ENCODE results near the gene KRTAP1-1.
"Not testable (repeated sequence)": the region's sequence is repeated elsewhere in the genome, so short reads cannot be mapped to it uniquely, and the experiment has no call there.

The KRTAP1-1 gene

DNA sequence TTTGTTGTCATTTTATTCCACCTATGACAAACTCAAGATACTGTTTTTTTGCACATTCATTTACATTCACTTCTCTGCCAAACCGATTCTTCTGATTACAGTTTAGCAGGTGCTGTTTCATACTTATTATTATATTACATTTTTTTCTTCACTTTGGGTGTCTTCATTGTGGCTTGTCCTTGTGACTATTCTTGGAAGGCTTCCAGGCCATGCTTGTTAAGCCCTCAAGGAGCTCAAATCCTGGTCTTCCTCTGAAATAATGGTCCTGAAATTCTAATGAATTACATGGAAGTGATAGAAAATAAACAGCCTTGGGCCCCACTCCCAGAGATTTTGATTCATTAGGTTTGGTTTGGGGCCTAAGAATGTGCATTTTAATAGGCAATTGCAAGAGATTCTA, 23.1 kb upstream of the KRTAP1-1 start:
- Histone ChIP-seq H3K9me3 (no peaks in the 10 kb centered on the region), H3K4me1 (no peaks in the 10 kb centered on the region), H3K27me3 (ENCODE audit: low read depth) (no peaks in the 10 kb centered on the region), H3K36me3 (replicated peaks) (no peaks in the 10 kb centered on the region), H3K4me3 (no peak overlapping the region)
- DNase-seq (ENCODE audit: low spot score in 2 of 2) = no peak
- in situ Hi-C loops (cut with MboI; ENCODE audit: low sequenced_read_pairs) = no loop called here

GRCh38 chr17:41063449-41063848, 22.2 kb upstream of the KRTAP1-1 start:
- no peaks in the 10 kb centered on the region for H3K36me3 ChIP-seq (replicated peaks)
- H3K9me3 ChIP-seq = no peaks in the 10 kb centered on the region
- no peaks in the 10 kb centered on the region for H3K4me1 ChIP-seq
- no peaks in the 10 kb centered on the region for H3K27me3 ChIP-seq (ENCODE audit: low read depth)
- H3K4me3 ChIP-seq = no peak overlapping the region
- DNase-seq (ENCODE audit: low spot score in 2 of 2) = no peak
- in situ Hi-C loops (cut with MboI; ENCODE audit: low sequenced_read_pairs) = no loop called here

DNA sequence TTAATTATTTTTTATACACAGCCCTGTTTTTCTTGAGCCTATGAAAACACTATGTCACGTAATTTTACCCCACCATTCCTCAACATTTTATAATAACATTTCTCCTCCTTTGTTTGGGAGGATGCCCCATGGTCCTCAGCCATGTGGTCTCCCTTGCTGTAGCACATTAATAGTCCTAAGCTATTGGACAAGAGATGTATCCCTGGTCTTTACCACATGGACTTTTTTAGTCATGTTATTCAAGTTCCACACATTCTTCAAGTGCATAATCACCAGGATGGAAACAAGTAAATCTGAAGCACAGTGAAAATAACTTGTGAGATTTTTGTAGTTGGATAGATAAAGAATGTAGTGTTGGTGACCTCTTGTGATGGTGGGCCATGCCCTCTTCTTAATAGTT, 20.7 kb upstream of the KRTAP1-1 start:
- no peak for DNase-seq (ENCODE audit: low spot score in 2 of 2)
- Histone ChIP-seq H3K9me3 (no peaks in the 10 kb centered on the region), H3K36me3 (replicated peaks) (no peaks in the 10 kb centered on the region), H3K4me3 (no peak overlapping the region), H3K4me1 (no peaks in the 10 kb centered on the region), H3K27me3 (ENCODE audit: low read depth) (0 out of 2 replicates have a peak, but pooled peaks cover 3% of the 10 kb centered on the region)
- in situ Hi-C loops (cut with MboI; ENCODE audit: low sequenced_read_pairs) = no loop called here

DNA sequence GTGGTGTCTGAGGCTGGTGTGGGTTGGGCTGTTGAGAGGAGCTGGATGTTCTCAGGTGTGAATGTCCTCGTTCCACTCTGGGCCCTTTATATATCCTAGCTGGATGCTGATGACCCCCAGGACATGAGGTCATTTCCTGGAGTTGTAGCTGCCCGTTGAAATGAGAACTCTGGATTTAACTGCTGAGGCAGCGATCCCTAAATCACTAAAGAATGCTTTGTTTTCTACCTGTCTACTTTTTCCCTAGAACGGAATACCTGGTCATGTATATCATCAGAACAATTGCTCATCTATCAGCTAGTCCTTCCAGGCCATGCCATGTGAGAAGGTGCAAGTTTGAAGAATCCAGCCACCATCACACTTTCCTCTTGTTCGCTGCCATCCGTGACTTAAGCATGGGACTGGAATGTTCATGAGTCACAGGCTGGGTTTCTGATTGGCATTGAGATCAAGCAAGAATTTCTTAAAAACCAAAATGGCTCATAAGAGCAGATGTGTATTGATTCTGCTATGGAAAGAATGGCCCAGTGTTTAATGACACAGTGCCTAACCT, 18.9 kb upstream of the KRTAP1-1 start, which contains the start of gene KRTAP2-3:
KRTAP2-3 (minus strand) TSS at position 63 of the 553 bp plus-strand sequence. CDS start 64 bp downstream, outside the sequence.
- Histone ChIP-seq H3K4me3 (no peak within 1 kb of the TSS), H3K9me3 (no peaks in the 10 kb centered on the region), H3K27me3 (ENCODE audit: low read depth) (0 out of 2 replicates have a peak, but pooled peaks cover 3% of the 10 kb centered on the region), H3K36me3 (replicated peaks) (no peaks in the 10 kb centered on the region), H3K4me1 (no peaks in the 10 kb centered on the region)
- in situ Hi-C loops (cut with MboI; ENCODE audit: low sequenced_read_pairs) = no loop called here
- DNase-seq (ENCODE audit: low spot score in 2 of 2) = no peak

DNA sequence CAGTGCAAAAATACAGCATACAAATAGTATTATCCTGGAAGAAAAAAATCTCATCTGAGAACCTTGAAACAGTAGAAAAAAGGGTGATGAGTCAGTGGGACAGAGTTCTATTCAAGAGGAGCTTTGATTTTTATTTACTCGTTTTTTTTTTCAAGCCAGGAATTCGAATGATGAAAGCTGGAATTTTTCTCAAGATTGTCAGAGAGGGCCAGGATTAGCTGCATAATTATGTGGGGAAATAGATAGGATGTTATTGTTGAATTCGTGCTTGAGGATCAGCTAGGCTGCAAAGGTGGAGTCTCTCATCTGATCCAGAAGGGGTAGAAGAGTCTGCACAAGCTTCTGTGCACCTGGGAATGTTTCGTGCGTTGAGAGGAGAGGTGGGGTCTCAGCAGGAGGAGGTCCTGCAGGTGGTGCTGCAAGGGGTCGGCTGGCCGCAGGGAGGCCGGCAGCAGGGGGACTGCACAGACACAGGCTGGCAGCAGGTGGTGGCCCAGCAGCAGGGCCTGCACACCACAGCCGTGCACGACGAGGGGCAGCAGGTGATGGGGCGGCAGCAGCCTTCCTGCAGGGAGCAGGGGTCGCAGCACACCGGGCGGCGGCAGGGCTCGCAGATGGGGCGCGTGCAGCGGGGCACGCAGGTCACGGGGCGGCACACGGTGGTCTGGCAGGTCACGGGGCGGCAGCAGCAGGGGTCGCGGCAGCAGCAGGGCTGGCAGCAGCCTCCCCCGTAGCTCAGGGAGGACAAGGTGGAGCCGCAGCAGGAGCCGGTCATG, 18.2 kb upstream of the KRTAP1-1 start:
- DNase-seq (ENCODE audit: low spot score in 2 of 2); H3K4me1 ChIP-seq; in situ Hi-C loops (cut with MboI; ENCODE audit: low sequenced_read_pairs); H3K4me3 ChIP-seq; H3K36me3 ChIP-seq (replicated peaks); H3K9me3 ChIP-seq; H3K27me3 ChIP-seq (ENCODE audit: low read depth): not testable (repeated sequence)

DNA sequence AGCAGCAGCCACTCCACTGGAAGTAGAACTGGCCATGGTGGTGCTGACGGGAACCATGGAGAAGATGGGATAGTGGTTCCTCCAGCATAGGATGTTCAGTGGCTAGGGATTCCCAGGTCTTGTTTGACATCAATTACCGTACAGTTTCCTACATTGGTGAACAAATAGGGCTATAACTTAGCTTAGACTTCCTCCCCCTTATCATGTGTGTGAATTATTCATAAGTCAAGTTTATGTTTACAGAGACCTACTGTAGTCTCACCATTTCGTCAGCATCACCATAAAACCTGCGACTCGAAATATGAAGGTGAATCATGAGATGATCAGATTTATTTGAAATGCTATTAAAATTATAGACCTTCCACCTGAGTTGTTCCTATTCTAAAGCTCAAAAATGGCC, 17.5 kb upstream of the KRTAP1-1 start:
- in situ Hi-C loops (cut with MboI; ENCODE audit: low sequenced_read_pairs) = no loop called here
- Histone ChIP-seq H3K36me3 (replicated peaks) (no peaks in the 10 kb centered on the region), H3K4me3 (no peak overlapping the region), H3K27me3 (ENCODE audit: low read depth) (0 out of 2 replicates have a peak, but pooled peaks cover 3% of the 10 kb centered on the region), H3K9me3 (no peaks in the 10 kb centered on the region), H3K4me1 (no peaks in the 10 kb centered on the region)
- DNase-seq (ENCODE audit: low spot score in 2 of 2) = no peak

GRCh38 chr17:41057547-41057946, 16.3 kb upstream of the KRTAP1-1 start:
- no peaks in the 10 kb centered on the region for H3K4me1 ChIP-seq
- in situ Hi-C loops (cut with MboI; ENCODE audit: low sequenced_read_pairs) = no loop called here
- DNase-seq (ENCODE audit: low spot score in 2 of 2) = no peak

GRCh38 chr17:41055130-41055529, 13.9 kb upstream of the KRTAP1-1 start, which contains the start of gene KRTAP2-2:
TSS of gene KRTAP2-2 (minus strand) at chr17:41055230. CDS start at chr17:41055211, 19 bp downstream.
- H3K9me3 ChIP-seq; H3K4me1 ChIP-seq; DNase-seq (ENCODE audit: low spot score in 2 of 2); H3K36me3 ChIP-seq (replicated peaks); H3K27me3 ChIP-seq (ENCODE audit: low read depth); in situ Hi-C loops (cut with MboI; ENCODE audit: low sequenced_read_pairs); H3K4me3 ChIP-seq: not testable (repeated sequence)

More at GRCh38 chr17:41057547-41057946, 16.3 kb upstream of the KRTAP1-1 start:
- no peak overlapping the region for H3K4me3 ChIP-seq
- no peaks in the 10 kb centered on the region for H3K9me3 ChIP-seq
- H3K36me3 ChIP-seq (replicated peaks) = no peaks in the 10 kb centered on the region
- 0 out of 2 replicates have a peak, but pooled peaks cover 3% of the 10 kb centered on the region for H3K27me3 ChIP-seq (ENCODE audit: low read depth)

GRCh38 chr17:41054556-41054955, 13.3 kb upstream of the KRTAP1-1 start:
- H3K4me3 ChIP-seq; DNase-seq (ENCODE audit: low spot score in 2 of 2); H3K36me3 ChIP-seq (replicated peaks); in situ Hi-C loops (cut with MboI; ENCODE audit: low sequenced_read_pairs); H3K27me3 ChIP-seq (ENCODE audit: low read depth); H3K4me1 ChIP-seq; H3K9me3 ChIP-seq: not testable (repeated sequence)

DNA sequence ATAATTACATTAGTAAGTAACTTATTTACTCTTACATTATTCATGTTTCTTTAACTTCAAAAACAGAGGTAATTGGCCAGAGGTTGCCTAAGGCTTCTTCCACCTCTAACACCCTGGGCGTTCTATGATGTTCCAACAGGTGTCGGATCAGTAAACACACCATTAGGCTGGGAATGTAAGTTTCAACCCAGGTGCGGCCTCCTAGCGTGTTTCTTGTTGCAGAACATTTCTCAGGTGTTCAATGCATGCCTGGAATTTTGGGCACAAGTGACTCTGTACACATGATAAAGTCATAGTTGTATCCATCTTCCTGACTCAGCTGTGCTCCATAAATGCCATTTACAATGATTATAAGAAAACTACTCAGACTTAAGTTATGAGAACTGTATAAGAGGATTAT, 12.8 kb upstream of the KRTAP1-1 start:
- peaks cover 3% of the 10 kb centered on the region; the same call in 1 of the 2 replicates for H3K4me1 ChIP-seq
- no peak overlapping the region for H3K4me3 ChIP-seq
- 0 out of 2 replicates have a peak, but pooled peaks cover 3% of the 10 kb centered on the region for H3K27me3 ChIP-seq (ENCODE audit: low read depth)
- no peaks in the 10 kb centered on the region for H3K36me3 ChIP-seq (replicated peaks)
- no peak for DNase-seq (ENCODE audit: low spot score in 2 of 2)
- in situ Hi-C loops (cut with MboI; ENCODE audit: low sequenced_read_pairs) = no loop called here
- H3K9me3 ChIP-seq = no peaks in the 10 kb centered on the region

DNA sequence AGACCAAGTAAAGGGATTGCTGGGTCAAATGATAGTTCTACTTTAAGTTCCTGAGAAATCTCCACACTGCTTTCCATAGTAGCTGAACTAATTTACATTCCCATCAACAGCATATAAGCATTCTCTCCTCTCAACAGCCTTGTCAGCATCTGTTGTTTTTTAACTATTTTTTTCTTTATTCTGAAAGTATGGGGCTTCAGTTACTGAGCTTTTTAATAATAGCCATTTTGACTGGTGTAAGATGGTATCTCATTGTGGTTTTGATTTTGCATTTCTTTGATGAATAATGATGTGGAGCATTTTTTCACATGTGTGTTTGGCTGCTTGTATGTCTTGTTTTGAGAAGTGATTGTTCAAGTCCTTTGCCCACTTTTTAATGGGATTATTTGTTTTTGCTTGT, 11.3 kb upstream of the KRTAP1-1 start:
- in situ Hi-C loops (cut with MboI; ENCODE audit: low sequenced_read_pairs) = no loop called here
- 0 out of 2 replicates have a peak, but pooled peaks cover 2% of the 10 kb centered on the region for H3K27me3 ChIP-seq (ENCODE audit: low read depth)
- no peaks in the 10 kb centered on the region for H3K36me3 ChIP-seq (replicated peaks)
- H3K4me1 ChIP-seq = peaks cover 11% of the 10 kb centered on the region; the same call in 1 of the 2 replicates
- DNase-seq (ENCODE audit: low spot score in 2 of 2) = no peak
- H3K9me3 ChIP-seq = no peaks in the 10 kb centered on the region
- H3K4me3 ChIP-seq = no peak overlapping the region

DNA sequence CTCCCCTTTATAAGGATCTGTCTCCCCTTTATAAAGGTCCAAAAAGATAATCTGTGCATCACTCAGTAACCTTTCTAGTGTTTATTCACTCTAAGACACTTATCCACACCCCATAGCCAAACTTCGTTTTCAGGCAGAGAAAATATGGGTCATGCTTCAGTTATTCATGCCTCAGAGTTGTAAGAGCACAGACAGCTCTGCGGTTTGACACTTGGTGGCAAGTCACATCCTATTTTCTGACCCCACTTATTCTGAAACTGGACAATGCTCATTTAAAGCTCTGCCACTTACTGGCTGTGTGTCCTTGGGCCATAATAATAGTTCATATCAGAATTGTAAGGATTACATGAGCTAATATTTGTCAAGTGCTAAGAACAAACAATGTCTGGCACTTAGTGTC, 7.9 kb upstream of the KRTAP1-1 start:
- H3K4me3 ChIP-seq = no peak overlapping the region
- in situ Hi-C loops (cut with MboI; ENCODE audit: low sequenced_read_pairs) = no loop called here
- DNase-seq (ENCODE audit: low spot score in 2 of 2) = no peak
- H3K27me3 ChIP-seq (ENCODE audit: low read depth) = no peaks in the 10 kb centered on the region
- no peaks in the 10 kb centered on the region for H3K36me3 ChIP-seq (replicated peaks)
- H3K9me3 ChIP-seq = no peaks in the 10 kb centered on the region; the same call in 1 of the 2 replicates
- H3K4me1 ChIP-seq = peaks cover 11% of the 10 kb centered on the region; the same call in 1 of the 2 replicates

DNA sequence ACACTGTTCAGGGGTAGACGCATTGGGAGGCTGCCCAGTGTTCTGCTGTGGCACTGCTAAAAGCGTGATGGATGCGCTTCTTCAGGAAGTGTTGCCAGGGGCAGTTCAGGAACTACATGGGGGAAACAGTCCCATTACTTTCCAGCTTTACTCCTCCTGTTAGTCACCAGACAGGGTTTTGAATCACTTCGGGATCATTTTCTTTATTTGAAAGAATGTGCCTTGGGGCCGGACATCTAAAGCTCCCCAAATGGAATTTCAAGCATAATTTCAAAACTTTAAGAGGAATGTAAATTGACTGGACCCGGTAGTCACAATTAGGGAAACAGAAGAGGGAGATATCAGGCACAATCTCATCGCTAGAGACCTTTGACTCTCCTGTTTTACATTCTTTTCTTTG, 7.2 kb upstream of the KRTAP1-1 start:
- DNase-seq (ENCODE audit: low spot score in 2 of 2) = peak; percentile 11 to 37
- in situ Hi-C loops (cut with MboI; ENCODE audit: low sequenced_read_pairs) = no loop called here

More for the DNA sequence above, 7.2 kb upstream of the KRTAP1-1 start:
- no peak overlapping the region for H3K4me3 ChIP-seq
- H3K9me3 ChIP-seq = no peaks in the 10 kb centered on the region; the same call in 1 of the 2 replicates
- H3K27me3 ChIP-seq (ENCODE audit: low read depth) = no peaks in the 10 kb centered on the region
- peaks cover 11% of the 10 kb centered on the region; the same call in 1 of the 2 replicates for H3K4me1 ChIP-seq
- H3K36me3 ChIP-seq (replicated peaks) = no peaks in the 10 kb centered on the region

Measured in HAP-1 (cell line).